ENCODE measurements around the gene ADARB1.
"Not testable (repeated sequence)": the region's sequence is repeated elsewhere in the genome, so short reads cannot be mapped to it uniquely, and the experiment has no call there.

ADARB1 gene

GRCh38 chr21:45129189-45129923 is 55.0 kb downstream of the ADARB1 start:
- peak; percentile 23 for ATAC-seq
- no peak for TF ChIP-seq PPARA (CRISPR knock-in tag; IDR thresholded peaks at IDR 0.05; ENCODE audit: borderline replicate concordance)

GRCh38 chr21:45130324-45130774 is 56.0 kb downstream of the ADARB1 start:
- no peak for TF ChIP-seq RARB (CRISPR knock-in tag; IDR thresholded peaks at IDR 0.05)
- peak; percentile 83 for ATAC-seq

- ATAC-seq, result no peak
- TF ChIP-seq ZFP3 (CRISPR knock-in tag; IDR thresholded peaks at IDR 0.05), result no peak
- TF ChIP-seq ZFP30 (CRISPR knock-in tag; IDR thresholded peaks at IDR 0.05), result no peak
- TF ChIP-seq CSDC2 (CRISPR knock-in tag; IDR thresholded peaks at IDR 0.05), result no peak
- no peak for TF ChIP-seq TSHZ2 (CRISPR knock-in tag; IDR thresholded peaks at IDR 0.05)
- TF ChIP-seq ZNF8 (CRISPR knock-in tag; IDR thresholded peaks at IDR 0.05), result no peak
- no peak for TF ChIP-seq ZNF565 (CRISPR knock-in tag; conservative IDR thresholded peaks at IDR 0.05; ENCODE audit: low read depth)
- TF ChIP-seq CSRNP3 (CRISPR knock-in tag; IDR thresholded peaks at IDR 0.05), result no peak
- no peak for TF ChIP-seq PPARA (CRISPR knock-in tag; IDR thresholded peaks at IDR 0.05; ENCODE audit: borderline replicate concordance)
- no peak for TF ChIP-seq POU6F1 (CRISPR knock-in tag; IDR thresholded peaks at IDR 0.05; ENCODE audit: borderline replicate concordance, low read depth)
- no peak for TF ChIP-seq SNAI2 (CRISPR knock-in tag; IDR thresholded peaks at IDR 0.05)
- TF ChIP-seq OSR1 (CRISPR knock-in tag; IDR thresholded peaks at IDR 0.05), result no peak
- TF ChIP-seq GLIS3 (CRISPR knock-in tag; IDR thresholded peaks at IDR 0.05), result no peak
- TF ChIP-seq ISL1 (CRISPR knock-in tag; IDR thresholded peaks at IDR 0.05), result no peak
- no peak for TF ChIP-seq PATZ1 (CRISPR knock-in tag; IDR thresholded peaks at IDR 0.05; ENCODE audit: borderline replicate concordance)
- no peak for TF ChIP-seq ZC3H10 (CRISPR knock-in tag; IDR thresholded peaks at IDR 0.05)
- no peak for TF ChIP-seq ZNF70 (CRISPR knock-in tag; IDR thresholded peaks at IDR 0.05)
- TF ChIP-seq ESRRG (CRISPR knock-in tag; IDR thresholded peaks at IDR 0.05), result no peak
- no peak for TF ChIP-seq TCF4 (CRISPR knock-in tag; IDR thresholded peaks at IDR 0.05; ENCODE audit: borderline replicate concordance)
- no peak for TF ChIP-seq BACH2 (CRISPR knock-in tag; IDR thresholded peaks at IDR 0.05; ENCODE audit: borderline replicate concordance)
Observed at GRCh38 chr21:45131537-45131999, 57.2 kb downstream of the ADARB1 start.

- TF ChIP-seq ZNF8 (CRISPR knock-in tag; IDR thresholded peaks at IDR 0.05) (no peak), ZFP30 (CRISPR knock-in tag; IDR thresholded peaks at IDR 0.05) (no peak), GLIS3 (CRISPR knock-in tag; IDR thresholded peaks at IDR 0.05) (no peak), PPARA (CRISPR knock-in tag; IDR thresholded peaks at IDR 0.05; ENCODE audit: borderline replicate concordance) (no peak), CSDC2 (CRISPR knock-in tag; IDR thresholded peaks at IDR 0.05) (no peak), ZNF565 (CRISPR knock-in tag; conservative IDR thresholded peaks at IDR 0.05; ENCODE audit: low read depth) (no peak), TCF4 (CRISPR knock-in tag; IDR thresholded peaks at IDR 0.05; ENCODE audit: borderline replicate concordance) (no peak), POU6F1 (CRISPR knock-in tag; IDR thresholded peaks at IDR 0.05; ENCODE audit: borderline replicate concordance, low read depth) (no peak), SNAI2 (CRISPR knock-in tag; IDR thresholded peaks at IDR 0.05) (no peak), TOX (CRISPR knock-in tag; IDR thresholded peaks at IDR 0.05; ENCODE audit: borderline replicate concordance) (no peak), BACH2 (CRISPR knock-in tag; IDR thresholded peaks at IDR 0.05; ENCODE audit: borderline replicate concordance) (no peak), ZC3H10 (CRISPR knock-in tag; IDR thresholded peaks at IDR 0.05) (no peak), OSR1 (CRISPR knock-in tag; IDR thresholded peaks at IDR 0.05) (no peak), ZFP3 (CRISPR knock-in tag; IDR thresholded peaks at IDR 0.05) (no peak), RARB (CRISPR knock-in tag; IDR thresholded peaks at IDR 0.05) (no peak)
- ATAC-seq, result no peak
Observed at GRCh38 chr21:45132841-45133573, 58.6 kb downstream of the ADARB1 start.

- not testable (repeated sequence) for ATAC-seq
Observed at GRCh38 chr21:45133574-45134278, 59.3 kb downstream of the ADARB1 start.
